HG02798 (cell line): ENCODE results near the gene KDM8.
"Not testable (repeated sequence)": the region's sequence is repeated elsewhere in the genome, so short reads cannot be mapped to it uniquely, and the experiment has no call there.

Experiments
- ATAC-seq: cut with Tn5 transposase; IDR thresholded peaks from one replicate; pipeline ENCODE4 v1.9.1; 2021; ENCODE audit warnings: mild to moderate bottlenecking; ENCODE audit not compliant: unreplicated experiment, poor library complexity

The KDM8 gene

DNA sequence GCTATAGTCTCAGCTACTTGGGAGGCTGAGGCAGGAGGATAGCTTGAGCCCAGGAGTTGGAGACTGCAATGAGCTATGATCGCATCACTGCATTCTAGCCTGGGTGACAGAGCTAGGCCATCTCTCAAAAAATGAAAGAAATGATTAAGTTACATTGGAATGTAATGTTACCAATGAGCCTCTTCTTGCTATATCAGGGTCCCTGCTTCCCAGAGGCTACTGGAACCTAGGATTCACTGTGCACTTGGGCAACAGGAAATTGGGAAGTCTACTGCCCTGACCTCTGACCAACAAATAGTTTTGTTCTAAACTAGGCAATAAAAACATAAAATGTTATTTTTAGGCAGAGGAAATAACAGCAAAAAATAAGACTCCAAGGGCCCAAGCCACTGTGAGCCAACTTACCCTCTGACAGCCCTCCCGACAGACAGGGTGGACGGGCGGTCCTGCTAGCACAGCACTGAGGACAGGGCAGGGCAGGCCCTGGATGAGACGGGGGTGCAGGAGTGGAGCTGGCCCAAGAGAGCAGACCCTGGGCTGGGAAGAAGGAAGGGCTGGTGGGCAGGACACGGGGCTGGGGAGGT lies 37.7 kb downstream of the KDM8 start:
- ATAC-seq: no peak

DNA sequence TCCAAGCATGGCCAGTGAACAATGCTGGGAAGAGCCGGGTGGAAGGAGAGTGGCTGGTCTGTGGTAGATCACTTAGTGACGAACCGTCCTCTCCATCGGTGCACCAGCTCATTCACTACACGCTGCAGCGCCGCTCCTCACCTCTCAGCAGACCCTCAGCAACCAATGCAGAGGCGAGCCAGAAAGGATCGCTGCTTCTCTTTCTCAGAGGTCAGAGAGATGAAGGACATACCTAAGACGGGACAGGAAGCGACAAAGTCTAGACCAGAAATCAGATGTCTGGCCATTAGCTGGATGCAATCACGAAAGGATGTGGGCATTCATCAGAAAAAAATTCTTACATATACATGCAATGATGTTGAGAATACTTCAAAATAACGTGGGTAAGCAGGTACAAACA lies 38.3 kb downstream of the KDM8 start:
- ATAC-seq: no peak

DNA sequence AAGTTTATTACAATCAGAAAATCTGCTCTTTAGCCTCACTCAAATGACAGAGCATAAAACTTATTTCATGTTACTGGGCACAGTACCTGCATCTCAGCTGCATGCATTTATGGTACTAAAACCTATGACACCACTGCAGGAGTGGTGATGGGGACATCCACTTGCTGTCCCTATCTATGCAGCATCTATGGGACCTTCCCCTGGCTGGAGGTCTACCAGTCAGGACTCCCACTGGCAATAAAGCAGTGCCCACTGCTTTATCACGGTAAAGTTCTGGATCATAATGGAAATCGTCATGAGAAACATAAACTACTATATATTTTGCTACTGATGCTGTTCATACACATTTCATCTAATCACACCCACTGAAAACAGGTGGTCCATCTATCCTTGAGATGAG lies 39.1 kb downstream of the KDM8 start:
- ATAC-seq: no peak

DNA sequence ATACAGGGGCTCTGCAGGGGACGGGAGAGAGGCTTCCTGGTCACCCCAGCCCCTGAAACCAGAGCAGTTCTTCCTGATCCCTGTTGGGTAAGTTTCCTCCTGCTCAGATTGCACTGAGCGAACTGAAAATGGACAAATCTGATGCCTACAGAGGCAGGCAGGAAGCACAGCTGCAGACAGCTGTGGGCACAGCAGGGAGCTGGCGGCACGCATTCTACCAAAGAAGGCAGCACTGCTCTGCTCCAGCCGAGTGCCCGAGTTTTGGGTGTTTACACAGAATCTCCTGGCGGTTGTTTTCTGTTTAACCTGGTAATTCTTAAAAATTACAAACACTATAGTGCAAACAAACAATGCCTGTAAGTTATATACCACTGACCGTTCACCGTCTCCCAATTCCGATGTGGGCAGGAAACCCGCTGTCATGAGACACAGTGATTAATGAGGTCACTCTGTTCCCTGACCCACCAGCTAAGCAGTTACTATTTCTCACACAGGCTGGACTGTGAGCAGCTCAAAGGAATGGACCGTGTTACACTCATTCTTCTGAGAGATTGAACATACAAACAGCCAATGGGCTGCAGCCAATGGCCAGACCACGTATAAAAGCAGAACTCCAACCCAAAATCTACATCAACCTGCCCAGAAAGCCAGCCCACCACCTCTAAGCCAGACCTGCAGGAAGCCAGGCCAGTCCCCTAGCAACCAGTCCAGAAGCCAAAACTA lies 39.7 kb downstream of the KDM8 start:
- no peak for ATAC-seq

DNA sequence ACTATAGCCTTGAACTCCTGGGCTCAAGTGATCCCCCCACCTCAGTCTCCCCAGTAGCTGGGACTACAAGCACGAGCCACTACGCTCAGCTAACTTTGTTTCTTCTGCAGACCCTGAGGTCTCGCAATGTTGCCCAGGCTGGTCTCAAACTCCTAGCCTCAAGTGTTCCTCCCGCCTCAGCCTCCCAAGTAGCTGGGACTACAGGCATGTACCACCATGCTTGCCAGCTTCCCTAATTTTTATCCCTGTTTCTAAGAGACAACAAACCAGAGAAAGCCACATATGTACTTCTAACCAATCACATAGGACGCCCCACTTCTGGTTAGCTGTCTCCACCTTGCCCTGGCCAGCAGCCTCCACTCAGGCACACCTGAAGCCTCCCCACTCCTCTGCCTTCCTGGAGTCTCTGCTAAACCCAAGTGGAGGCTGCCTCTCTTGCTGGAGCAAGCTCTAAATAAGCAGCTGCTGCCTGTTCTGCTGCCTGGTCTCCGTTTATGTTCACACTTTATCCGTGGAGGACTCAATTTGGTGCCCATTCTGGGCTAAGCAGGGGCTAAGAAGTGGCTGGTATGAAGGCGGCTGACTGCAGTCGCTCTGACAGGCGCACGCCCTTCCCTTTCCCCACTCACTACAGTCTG lies 40.5 kb downstream of the KDM8 start:
- ATAC-seq: no peak

DNA sequence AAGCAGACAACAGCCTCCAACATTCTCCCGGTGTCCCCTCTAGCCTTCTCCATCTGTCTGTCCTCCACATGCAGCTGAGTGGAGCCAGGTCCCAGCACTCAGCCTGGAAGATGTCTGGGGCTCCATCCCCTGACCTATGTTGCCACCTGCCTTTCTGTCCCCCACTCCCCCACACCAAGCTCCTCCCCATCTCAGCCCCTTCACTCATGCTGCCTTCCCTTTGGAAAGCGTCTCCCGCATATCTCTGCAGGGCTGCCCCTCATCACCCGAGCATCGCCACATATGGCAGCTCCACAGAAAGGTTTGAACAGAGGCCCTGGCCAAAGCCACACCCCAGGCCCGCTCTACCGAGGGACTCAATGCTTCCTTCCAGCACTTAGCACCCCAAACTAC lies 41.0 kb downstream of the KDM8 start:
- no peak for ATAC-seq

DNA sequence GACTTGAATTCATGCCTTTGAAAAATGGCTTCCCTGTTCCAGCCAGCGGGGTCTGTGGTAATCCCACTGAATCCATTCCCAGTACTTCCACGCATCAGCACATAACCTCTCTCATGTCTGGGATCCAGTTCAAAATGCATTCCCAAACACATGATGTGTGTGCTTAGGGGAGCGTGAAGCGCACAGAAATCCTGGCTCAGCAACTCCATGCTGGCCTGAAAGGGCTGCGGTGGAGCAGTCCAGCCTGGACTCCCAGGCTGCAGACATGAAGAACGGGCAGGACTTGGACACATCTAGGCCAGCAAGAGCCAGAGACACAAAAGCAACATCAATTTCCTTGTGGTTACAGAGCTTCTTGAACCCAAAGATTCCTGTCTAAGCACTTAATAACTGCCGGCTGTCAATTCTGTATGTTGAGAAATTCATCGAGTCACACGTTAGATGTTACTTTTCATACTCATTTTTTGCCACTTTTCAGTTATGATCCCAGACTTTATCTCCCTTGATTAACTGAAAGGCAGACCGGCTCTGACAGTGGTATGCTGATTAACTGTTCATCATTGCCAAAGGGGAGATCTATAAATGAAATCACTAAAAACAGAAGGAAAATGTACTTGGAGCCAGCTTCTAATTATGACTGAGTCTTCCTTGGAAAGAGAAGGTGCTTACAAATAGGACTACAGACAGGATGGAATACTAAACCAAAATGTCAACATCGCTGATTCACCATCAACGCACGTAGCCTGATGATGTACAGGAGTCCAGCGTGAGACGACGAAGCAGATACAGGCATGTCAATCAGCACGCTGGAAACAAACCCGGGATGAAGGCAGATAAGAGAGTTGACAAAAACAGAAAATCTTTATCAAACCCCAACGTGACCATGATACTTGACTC lies 42.2 kb downstream of the KDM8 start:
- ATAC-seq: no peak

DNA sequence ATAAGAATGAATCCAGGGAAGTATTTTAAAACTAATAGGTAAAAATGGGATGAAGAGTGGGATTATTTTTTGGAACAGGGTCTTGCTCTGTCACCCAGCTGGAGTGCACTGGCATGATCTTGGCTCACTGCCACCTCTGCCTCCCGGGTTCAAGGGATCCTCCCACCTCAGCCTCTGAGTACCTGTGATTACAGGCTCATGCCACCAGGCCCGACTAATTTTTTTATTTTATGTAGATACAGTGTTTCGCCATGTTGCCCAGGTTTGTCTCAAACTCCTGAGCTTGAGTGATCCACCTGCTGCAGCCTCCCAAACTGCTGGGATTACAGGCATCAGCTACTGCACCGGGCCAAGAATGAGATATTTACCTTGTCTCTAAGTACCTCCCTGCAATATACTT lies 43.1 kb downstream of the KDM8 start:
- ATAC-seq: no peak

DNA sequence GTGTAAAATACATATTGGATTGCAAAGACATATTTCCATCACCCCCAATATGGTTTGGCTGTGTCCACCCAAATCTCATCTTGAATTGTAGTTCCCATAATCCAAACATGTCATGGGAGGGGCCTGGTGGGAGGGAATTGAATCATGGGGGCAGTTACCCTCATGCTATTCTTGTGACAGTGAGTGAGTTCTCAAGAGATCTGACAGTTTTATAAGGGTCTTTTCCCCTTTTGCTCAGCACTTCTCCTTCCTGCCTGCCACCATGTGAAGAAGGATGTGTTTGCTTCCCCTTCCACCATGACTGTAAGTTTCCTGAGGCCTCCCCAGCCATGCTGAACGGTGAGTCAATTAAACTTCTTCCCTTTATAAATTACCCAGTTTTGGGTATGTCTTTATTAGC lies 43.8 kb downstream of the KDM8 start:
- not testable (repeated sequence) for ATAC-seq

DNA sequence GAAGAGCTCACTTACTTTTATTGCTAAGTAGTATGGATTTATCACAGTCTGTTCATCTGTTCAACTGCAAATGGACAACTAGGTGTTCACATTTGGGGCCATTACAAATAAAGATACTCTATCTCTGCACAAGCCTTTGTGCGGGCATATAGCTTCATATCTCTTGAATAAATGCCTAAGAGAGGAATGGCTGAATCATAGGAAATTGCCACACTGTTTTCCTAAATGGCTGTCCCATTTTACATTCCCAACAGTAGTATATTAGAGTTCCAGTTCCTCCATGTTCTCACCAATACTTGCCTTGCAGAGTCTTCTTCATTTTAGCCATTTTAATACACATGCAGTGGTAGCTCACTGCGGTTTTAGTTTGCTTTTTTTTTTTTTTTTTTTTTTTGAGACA lies 44.7 kb downstream of the KDM8 start:
- ATAC-seq: no peak

DNA sequence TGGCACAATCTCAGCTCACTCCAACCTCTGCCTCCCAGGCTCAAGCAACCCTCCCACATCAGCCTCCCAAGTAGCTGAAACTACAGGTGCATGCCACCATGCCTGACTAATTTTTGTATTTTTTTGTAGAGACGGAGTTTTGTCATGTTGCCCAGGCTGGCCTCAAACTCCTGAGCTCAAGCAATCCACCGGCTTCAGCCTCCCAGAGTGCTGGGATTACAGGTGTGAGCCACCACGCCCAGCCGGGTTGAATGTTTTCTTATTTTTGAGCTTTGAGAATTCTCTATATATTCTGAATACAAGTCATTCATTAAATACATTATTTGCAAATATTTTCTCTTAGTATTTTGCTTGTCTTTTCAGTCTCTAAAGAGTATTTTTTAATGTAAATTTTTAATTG lies 45.6 kb downstream of the KDM8 start:
- not testable (repeated sequence) for ATAC-seq

DNA sequence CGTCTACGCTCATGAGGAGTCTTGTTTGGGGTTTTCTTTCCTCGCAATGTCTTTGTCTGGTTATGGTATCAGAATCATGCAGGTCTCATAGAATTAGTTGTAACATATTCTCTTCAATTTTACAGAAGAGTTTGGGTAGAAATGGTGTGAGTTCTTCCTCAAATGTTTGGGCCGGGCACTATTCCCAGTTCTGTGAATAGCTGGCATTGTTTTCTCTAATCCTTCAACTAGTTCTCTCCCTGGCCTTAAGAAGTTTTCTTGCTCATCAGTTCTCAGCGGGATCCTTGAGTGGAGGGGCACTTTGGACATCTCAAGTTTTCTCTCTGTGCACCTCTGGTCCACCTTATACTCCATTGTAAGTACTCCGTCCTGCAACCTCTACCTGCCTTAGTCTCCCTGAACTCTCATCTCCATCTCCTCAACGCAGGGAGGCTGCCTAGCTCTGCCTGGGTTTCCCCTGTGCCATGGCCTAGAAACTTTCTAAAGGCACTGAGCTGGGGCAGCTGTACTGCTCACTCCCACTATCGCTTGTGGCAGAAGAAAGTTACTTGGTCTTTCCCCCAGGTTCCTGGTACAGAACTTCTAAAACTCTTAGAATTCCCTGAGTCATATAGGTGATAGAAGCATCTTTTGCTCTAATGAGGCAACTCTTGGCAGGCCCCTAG lies 48.3 kb downstream of the KDM8 start:
- ATAC-seq: no peak

DNA sequence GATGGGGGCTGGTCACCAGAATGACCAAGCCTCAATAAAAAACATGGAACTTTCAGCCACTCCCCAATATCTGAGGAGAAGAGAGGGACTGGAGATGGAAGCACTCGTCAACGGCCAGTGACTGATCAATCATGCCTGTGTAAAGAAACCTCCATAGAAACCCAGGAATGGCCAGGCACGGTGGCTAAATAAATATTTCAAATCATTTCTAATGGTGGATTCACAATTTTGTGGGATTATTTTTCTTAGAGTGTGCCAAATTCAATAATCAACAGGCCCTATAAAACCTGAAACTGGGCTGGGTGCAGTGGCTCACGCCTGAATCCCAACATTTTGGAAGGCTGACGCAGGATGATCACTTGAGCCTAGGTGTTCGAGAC lies 48.9 kb downstream of the KDM8 start:
- no peak for ATAC-seq

DNA sequence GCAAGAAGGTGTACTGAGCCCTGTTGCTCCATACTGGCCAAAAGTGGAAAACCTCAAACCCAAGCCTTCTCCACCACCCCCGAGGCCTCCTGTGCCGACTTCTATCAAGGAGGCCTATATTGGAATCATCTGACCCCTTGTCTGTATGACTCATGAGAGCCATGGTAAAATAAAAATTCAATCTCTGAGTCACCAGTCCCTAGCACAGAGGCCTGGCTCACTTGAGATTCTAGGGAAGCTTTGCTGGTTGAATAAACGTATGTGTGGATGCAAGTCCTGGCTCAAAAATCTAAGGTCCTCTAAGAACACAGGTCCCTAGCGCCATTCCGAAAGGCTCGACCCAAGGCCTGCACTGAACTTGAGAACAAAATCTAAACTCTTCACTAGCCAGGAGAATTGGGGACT lies 50.2 kb downstream of the KDM8 start:
- ATAC-seq: no peak

DNA sequence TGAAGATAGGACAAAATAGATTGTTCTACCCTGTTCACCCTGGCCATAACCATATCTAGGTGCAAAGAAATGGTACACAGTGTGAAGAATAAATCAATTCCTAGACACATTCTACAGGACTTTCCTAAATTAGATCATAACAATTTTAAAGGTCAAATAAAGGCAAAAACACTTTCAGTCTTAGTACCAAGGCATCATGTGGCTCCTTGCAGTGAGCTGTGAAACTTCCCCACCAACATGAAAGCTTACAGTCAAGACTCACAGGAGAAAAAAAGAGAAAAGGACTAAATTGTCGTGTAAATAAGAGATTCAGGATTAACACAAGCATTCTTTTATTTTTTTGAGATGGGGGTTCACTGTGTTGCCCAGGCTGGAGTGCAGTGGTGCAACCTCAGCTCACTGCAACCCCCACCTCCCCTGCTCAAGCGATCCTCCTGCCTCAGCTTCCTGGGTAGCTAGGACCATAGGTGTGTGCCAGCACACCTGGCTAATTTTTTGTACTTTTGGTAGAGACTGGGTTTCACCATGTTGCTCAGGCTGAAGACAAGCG lies 51.0 kb downstream of the KDM8 start:
- peak; percentile 68 for ATAC-seq

DNA sequence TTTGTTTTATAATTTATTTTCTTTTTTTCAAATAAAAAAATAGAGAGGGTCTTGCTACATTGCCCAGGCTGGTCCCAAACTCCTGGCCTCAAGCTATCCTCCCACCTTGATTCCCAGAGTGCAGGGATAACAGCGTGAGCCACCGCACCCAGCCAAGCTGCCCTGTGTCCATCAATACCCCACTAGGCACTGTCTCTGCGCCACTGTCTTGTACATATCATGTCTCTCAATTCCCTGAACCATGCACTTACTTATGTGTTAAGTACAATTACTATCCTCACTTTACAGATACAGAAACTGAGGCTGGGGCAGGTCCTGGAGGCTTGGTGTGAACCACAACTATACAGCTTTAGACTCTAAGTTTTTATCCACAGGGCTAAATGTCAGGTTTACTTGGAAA lies 53.5 kb downstream of the KDM8 start:
- ATAC-seq: no peak

DNA sequence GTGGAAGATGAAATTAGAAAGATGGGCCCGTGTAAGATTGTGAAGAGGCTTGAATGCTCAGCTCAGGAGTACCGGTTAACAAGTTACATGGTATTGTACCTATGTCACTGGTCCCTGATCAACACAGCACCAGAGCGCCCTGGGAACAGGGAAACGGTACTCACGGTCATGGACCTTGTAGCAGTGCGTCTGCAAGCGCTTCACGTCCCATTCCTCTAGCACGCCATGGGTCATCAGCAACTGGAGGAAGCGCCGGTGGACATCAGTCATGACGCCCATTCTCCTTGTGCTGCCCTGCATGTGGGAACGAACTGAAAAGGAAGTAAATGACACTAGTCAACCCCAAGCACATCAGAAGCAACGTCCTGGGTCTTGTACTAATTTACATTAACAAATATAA lies 53.9 kb downstream of the KDM8 start:
- ATAC-seq: no peak

DNA sequence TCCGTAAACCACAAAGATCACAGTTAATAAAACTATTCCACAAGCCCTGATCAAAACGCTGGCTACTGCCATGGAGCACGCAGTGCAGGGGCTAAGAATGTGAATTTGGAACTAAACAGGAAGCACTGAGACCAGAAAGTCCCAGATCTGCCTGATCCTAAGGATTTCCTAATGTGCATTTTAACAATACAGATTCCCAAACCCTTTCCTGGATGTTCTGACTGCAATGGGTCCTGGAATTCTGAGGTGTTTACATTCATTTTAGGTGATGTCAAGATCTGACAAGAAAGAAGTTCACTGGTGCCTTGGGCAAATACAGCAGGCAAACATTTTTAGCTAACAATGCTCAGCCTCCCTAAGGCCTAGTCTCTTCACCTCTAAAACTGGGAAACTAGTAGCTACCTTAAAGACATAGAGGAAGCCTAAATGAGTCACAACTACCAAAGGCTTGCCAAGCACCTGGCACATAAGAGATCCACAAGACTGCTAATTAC lies 55.0 kb downstream of the KDM8 start:
- ATAC-seq: no peak

DNA sequence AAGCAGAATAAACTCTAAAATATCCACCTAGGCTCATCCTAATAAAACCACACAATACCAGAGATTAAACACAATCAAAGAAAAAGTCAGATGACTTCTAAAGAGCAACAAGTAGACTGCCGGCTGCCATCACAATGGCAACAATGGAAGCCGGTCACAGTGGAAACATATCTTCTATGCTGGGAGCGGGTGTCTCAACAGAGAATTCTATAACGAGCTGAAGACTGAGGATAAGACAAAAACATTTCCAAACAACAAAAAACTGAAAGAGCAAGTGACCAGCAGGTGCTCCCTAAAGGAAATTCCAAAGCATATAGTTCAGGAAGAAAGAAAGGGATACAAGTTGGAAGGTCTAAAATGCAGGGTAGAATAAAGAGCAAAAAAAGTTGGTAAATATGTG lies 56.4 kb downstream of the KDM8 start:
- no peak for ATAC-seq

DNA sequence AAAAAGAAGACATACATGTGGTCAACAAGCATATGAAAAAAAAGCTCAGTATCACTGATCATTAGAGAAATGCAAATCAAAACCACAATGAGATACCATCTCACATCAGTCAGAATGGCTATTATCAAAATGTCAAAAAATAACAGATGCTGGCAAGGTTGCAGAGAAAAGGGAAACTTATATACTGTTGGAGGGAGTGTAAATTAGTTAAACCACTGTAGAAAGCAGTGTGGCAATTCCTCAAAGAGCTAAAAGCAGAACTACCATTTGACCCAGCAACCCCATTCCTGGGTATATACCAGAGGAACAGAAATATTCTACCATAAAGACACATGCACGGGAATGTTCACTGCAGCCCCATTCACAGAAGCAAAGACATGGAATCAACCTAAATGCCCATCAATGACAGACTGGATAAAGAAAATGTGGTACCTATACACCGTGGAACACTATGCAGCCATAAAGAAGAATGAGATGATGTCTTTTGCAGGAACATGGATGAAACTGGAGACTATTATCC lies 59.6 kb downstream of the KDM8 start:
- ATAC-seq: not testable (repeated sequence)
